Activated CD4-positive, alpha-beta T cell treated with anti-CD3 and anti-CD28 coated beads, Interleukin-2, amount 10 ng/mL, durations not matched to agents 7 days and 5 days (primary cell): ENCODE measurements around the gene DEK. TPM values are rescaled to one million over a fixed set of nuclear protein-coding genes. Genes with fewer than 3 reads are reported as not detected.

Source experiments
- CTCF ChIA-PET: fragments of 350-600 bp; sonication (Branson Sonifier 250); formaldehyde crosslinking; loops from one replicate; lab custom pipeline; 2021; ENCODE audit warnings: antibody characterized with exemption; lab: Charles Lee
- POLR2A ChIA-PET: fragments of 350-600 bp; sonication (Branson Sonifier 250); formaldehyde crosslinking; loops from one replicate; lab custom pipeline; 2021; ENCODE audit warnings: antibody characterized with exemption; lab: Charles Lee
- DNase-seq: peaks from one replicate; pipeline ENCODE4 v3.0.0-alpha.2; 2020
- H3K27ac Mint-ChIP-seq: one replicate; pipeline ENCODE4 v1.8.0; 2021; ENCODE audit warnings: mild to moderate bottlenecking, moderate library complexity, mixed read lengths
- H3K27me3 Mint-ChIP-seq: one replicate; pipeline ENCODE4 v1.8.0; 2021; ENCODE audit warnings: mixed read lengths
- H3K36me3 Mint-ChIP-seq: one replicate; pipeline ENCODE4 v1.8.0; 2021; ENCODE audit warnings: low read depth, mixed read lengths
- H3K4me1 Mint-ChIP-seq: one replicate; pipeline ENCODE4 v1.8.0; 2021; ENCODE audit warnings: mixed read lengths
- H3K4me3 Mint-ChIP-seq: one replicate; pipeline ENCODE4 v1.8.0; 2021; ENCODE audit warnings: mild to moderate bottlenecking, moderate library complexity, mixed read lengths
- H3K9me3 Mint-ChIP-seq: one replicate; pipeline ENCODE4 v1.8.0; 2021; ENCODE audit warnings: mixed read lengths
- total RNA-seq, 2 experiments: library from RNA; stranded (reverse); gene quantifications; one replicate each; pipeline ENCODE4 v1.2.3, GENCODE V29; 2021

DEK gene
- total RNA-seq, 2 experiments from 2014 or later: 246 to 282 TPM

DNA sequence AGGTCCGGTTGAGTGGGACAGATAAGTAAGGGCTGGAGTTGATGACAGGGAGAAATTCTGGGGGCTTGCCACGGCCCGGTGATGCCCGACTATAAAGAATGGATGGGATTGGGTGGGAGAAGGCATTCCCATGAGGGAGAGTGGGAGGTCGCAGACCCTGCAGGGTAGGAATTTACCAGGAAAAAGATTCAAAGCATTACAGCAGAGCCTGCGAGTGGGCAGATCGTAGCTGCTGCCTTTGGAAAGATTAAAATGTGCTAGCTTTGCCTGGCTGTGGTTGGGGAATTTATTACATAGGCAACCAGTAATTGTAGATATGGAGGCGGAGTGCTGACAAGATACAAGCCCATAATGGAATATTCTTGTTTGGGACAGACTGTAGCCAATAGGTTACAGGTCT lies 59.6 kb downstream of the DEK start:
- DNase-seq: no peak
- Mint-ChIP-seq H3K27ac (no peak overlapping the region), H3K4me3 (no peak overlapping the region), H3K36me3 (peaks cover 2% of the 10 kb centered on the region), H3K4me1 (no peaks in the 10 kb centered on the region), H3K27me3 (no peaks in the 10 kb centered on the region), H3K9me3 (no peaks in the 10 kb centered on the region)
- POLR2A ChIA-PET: no interaction called here
- CTCF ChIA-PET: interaction anchor here (1.0 to 1.1 kb wide), 2 partner anchors 12 to 45 kb away, joined by 3 read pairs; no protein-coding TSS in a partner anchor

DNA sequence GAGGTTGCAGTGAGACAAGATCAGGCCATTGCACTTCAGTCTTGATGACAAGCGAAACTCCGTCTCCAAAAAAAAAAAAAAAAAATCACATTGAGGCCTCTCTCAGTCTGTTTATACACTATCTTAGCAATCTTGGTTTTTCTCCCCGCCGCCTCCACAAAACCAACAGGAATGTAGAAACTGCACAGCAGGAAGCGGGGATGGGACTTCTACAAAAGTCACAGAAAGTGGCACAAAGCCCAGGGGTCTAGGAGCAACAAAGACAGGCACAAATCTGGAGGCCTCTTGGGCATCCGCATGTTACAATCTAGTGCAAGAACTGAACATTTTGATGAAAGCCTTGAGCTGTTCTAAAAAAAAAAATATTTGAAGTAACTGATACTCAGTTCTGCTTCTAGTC lies 60.5 kb downstream of the DEK start:
- CTCF ChIA-PET: interaction anchor here (0.9 kb wide), 1 partner anchor 13 kb away, joined by 3 read pairs; no protein-coding TSS in a partner anchor
- POLR2A ChIA-PET: no interaction called here
- Mint-ChIP-seq H3K27ac (no peak overlapping the region), H3K36me3 (peaks cover 2% of the 10 kb centered on the region), H3K9me3 (no peaks in the 10 kb centered on the region), H3K27me3 (no peaks in the 10 kb centered on the region), H3K4me1 (no peaks in the 10 kb centered on the region), H3K4me3 (no peak overlapping the region)
- DNase-seq: no peak

DNA sequence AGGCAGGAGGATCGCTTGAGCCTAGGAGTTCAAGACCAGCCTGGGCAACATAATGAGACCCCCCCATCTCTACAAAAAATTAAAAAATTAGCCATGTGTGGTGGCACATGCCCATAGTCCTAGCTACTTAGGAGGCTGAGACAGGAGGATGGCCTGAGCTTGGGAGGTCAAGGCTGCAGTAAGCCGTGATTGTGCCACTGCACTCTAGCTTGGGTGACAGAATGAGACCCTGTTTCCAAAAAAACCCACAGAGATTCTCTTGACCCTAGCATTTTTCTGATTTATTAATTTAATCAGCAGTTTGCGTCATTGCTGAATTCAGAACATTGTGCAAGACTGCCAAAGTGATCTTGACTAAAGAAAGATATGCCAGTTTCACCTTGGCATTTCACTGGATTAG lies 72.3 kb downstream of the DEK start:
- Mint-ChIP-seq H3K27me3 (no peaks in the 10 kb centered on the region), H3K4me1 (no peaks in the 10 kb centered on the region), H3K4me3 (no peak overlapping the region), H3K9me3 (no peaks in the 10 kb centered on the region), H3K36me3 (no peaks in the 10 kb centered on the region), H3K27ac (no peak overlapping the region)
- ChIA-PET POLR2A (interaction anchor here (0.5 kb wide), 1 partner anchor 15 kb away, joined by 3 read pairs; no protein-coding TSS in a partner anchor), CTCF (interaction anchor here (1.3 kb wide), 1 partner anchor 11 kb away, joined by 3 read pairs; no protein-coding TSS in a partner anchor)
- DNase-seq: no peak

DNA sequence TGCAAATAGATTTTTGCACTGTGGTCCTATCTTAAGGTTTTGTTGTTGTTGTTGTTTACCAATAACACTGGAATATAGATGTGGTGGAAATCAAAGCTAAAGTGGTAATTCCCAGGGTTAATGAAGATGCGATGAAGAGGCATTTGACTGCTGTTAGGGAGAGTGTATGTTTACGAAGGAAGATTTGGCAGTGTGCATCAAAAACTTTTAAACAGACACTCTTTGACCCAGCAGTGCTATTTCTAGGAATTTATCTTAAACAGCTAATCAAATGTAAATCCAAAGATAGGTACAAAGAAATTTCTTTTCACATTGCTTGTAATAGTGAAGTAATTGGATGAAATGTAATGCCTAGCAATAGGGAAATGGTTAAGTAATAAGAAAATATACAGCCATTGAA lies 75.1 kb downstream of the DEK start:
- Mint-ChIP-seq H3K4me3 (no peak overlapping the region), H3K36me3 (no peaks in the 10 kb centered on the region), H3K27ac (no peak overlapping the region), H3K9me3 (no peaks in the 10 kb centered on the region), H3K27me3 (no peaks in the 10 kb centered on the region), H3K4me1 (peaks cover 3% of the 10 kb centered on the region)
- no peak for DNase-seq
- CTCF ChIA-PET: interaction anchor here (0.7 kb wide), 1 partner anchor 948 kb away, joined by 4 read pairs; no protein-coding TSS in a partner anchor
- POLR2A ChIA-PET: no interaction called here

DNA sequence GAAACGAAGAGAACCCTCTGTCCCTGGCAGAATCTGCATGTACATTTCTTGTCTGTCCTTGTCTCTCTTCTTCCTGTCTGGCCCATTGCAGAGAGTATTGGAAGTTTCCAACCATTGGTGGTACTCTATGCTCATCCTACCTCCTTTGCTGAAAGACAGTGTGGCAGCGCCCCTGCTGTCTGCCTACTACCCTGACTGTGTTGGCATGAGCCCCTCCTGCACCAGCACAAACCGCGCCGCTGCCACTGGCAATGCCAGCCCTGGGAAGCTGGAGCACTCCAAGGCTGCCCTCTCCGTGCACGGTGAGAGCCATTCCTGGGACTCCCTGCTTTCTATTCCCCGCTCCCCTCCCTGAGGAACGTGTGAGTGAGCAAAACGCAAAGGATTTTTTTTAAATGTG lies 76.6 kb downstream of the DEK start:
- no peak for DNase-seq
- Mint-ChIP-seq H3K4me1 (peaks cover 3% of the 10 kb centered on the region), H3K4me3 (no peak overlapping the region), H3K36me3 (no peaks in the 10 kb centered on the region), H3K27me3 (no peaks in the 10 kb centered on the region), H3K27ac (no peak overlapping the region), H3K9me3 (no peaks in the 10 kb centered on the region)
- POLR2A ChIA-PET: no interaction called here
- CTCF ChIA-PET: no interaction called here

DNA sequence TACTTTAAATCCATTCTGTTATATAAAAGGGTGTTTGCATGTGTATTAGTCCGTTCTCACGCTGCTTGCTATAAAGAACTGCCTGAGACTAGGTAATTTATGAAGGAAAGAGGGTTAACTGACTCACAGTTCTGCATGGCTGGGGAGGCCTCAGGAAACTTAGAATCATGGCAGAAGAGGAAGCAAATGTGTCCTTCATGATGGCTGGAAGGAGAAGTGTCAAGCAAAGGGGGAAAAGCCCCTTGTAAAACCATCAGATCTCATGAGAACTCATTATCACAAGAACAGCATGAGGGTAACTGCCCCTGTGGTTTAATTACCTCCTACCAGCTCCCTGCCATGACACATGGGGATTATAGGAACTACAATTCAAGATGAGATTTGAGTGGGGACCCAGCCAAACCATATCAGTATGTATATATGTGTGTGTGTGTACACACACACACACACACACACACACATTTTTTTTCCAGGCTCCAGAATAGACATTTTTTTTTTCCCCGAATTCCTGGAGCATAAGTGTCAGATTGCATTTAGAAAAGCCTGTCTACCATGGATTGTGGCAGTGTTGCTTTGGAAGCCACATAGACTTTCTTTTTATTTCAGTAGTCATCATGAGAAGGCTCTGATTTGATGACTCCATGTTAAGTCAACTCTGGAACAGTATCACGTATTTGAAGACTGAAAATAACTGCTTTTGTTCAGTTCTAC lies 77.6 kb downstream of the DEK start:
- ChIA-PET CTCF (no interaction called here), POLR2A (no interaction called here)
- Mint-ChIP-seq H3K4me1 (peaks cover 3% of the 10 kb centered on the region), H3K36me3 (no peaks in the 10 kb centered on the region), H3K27me3 (no peaks in the 10 kb centered on the region), H3K9me3 (no peaks in the 10 kb centered on the region), H3K27ac (no peak overlapping the region), H3K4me3 (no peak overlapping the region)
- no peak for DNase-seq

DNA sequence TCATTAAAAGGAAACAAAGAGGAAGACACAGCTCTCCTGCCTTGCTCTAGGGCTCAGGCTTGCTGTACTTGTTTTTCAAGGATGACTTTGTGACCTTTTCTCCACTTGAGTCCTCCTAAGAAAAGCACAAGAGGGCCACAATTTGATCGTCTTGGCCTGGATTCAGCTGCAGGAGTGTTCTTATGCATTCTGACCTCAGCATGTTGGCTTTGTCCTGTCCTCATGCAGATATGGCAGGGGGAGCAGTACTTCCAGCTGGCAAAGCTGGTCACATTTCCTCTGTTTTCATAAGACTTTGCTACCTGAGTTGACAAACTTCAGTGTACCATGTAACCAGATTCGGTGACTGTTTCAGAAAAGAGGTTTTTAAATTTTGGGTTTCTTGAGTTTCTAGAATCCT lies 78.3 kb downstream of the DEK start:
- Mint-ChIP-seq H3K27ac (no peak overlapping the region), H3K4me3 (no peak overlapping the region), H3K36me3 (no peaks in the 10 kb centered on the region), H3K27me3 (no peaks in the 10 kb centered on the region), H3K4me1 (peaks cover 3% of the 10 kb centered on the region), H3K9me3 (no peaks in the 10 kb centered on the region)
- DNase-seq: no peak
- ChIA-PET CTCF (no interaction called here), POLR2A (no interaction called here)

DNA sequence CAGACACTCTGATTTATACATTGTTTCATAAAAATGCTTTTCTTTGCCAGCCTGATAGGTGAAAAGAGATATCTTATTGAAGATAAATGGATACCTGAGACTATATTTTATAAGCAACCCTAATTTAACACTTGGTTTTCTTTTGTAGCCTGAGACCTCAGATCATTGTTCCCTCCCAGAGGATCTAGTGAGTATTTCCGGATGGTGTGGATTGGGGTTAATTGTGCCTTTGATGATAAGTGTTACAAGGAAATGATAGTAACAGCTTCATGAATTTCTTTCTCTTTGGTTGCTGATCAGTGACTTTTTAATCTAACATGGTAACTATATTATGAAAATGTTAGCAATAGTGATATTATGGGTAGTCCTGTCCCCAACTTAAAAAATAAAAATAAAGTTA lies 78.7 kb downstream of the DEK start:
- Mint-ChIP-seq H3K4me1 (peaks cover 3% of the 10 kb centered on the region), H3K9me3 (no peaks in the 10 kb centered on the region), H3K4me3 (no peak overlapping the region), H3K27ac (no peak overlapping the region), H3K36me3 (peaks cover 3% of the 10 kb centered on the region), H3K27me3 (no peaks in the 10 kb centered on the region)
- ChIA-PET POLR2A (no interaction called here), CTCF (no interaction called here)
- no peak for DNase-seq

DNA sequence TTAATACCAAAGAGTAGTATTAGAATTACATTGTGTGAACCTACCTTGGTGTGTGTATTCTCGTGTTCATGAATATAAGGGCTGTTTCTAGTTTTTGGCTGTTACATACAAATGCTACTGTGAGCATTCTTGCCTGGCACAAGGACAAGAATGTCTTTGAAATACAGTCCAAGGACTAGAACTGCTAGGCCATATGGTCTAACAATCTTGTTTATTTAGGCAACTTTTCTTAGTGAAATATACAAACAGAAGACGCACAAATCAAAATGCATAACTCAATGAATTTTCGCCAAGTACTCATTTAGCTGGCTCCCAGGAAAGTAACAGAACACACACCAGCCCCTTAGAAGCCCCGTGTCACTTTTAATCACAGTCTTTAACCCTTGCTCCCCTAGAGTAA lies 80.6 kb downstream of the DEK start:
- CTCF ChIA-PET: no interaction called here

DNA sequence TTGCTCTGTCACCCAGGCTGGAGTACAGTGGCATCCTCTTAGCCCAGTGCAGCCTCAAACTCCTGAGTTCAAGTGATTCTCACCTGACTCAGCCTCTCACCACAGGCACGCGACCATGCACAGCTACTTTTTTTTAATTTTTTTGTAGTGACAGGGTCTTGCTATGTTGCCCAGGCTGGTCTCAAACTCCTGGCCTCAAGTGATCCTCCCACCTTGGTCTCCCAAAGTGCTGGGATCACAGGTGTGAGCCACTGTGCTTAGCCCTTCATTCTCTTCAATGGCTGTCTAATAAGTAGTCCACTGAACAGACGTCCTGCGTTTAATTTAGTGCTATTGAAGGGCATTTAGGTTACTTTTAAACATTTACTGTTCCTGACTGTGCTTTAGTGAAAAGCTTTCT lies 81.8 kb downstream of the DEK start:
- Mint-ChIP-seq H3K4me1 (peaks cover 6% of the 10 kb centered on the region), H3K27me3 (no peaks in the 10 kb centered on the region), H3K9me3 (no peaks in the 10 kb centered on the region), H3K36me3 (peaks cover 11% of the 10 kb centered on the region), H3K27ac (no peak overlapping the region), H3K4me3 (no peak overlapping the region)
- ChIA-PET POLR2A (no interaction called here), CTCF (no interaction called here)
- DNase-seq: no peak

More for the DNA sequence above, 80.6 kb downstream of the DEK start:
- Mint-ChIP-seq H3K27ac (no peak overlapping the region), H3K4me3 (no peak overlapping the region), H3K36me3 (peaks cover 8% of the 10 kb centered on the region), H3K27me3 (no peaks in the 10 kb centered on the region), H3K9me3 (no peaks in the 10 kb centered on the region), H3K4me1 (peaks cover 3% of the 10 kb centered on the region)
- no peak for DNase-seq
- POLR2A ChIA-PET: no interaction called here

DNA sequence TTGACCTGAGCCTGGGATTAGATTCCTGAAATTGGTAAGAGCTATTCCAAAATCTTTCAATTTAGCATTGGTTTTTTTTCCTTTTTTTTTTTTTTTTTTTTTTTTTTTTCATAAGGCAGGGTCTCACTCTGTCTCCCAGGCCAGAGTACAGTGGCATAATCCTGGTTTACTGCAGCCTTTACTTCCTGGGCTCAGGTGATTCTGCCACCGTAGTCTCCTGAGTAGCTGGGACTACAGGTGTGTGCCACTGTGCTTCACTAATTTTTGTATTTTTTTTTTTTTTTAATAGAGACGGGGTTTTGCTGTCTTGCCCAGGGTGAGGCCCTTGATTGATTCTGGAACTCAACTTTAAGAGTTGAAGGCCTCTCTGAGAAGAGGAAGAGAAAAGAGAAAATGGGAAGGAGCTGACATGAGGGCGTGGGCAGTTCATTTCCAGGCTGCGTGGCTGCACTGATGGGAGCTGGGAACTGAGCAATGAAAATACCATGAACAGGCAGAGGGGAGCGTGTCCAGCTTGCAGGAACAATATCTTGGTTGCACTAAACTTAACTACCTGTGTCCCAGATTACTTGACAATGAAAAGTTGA lies 84.5 kb downstream of the DEK start:
- ChIA-PET CTCF (interaction anchor here (0.7 to 1.1 kb wide), 2 partner anchors 11 to 23 kb away, joined by 3 read pairs; no protein-coding TSS in a partner anchor), POLR2A (no interaction called here)
- Mint-ChIP-seq H3K9me3 (peaks cover 7% of the 10 kb centered on the region), H3K4me1 (peaks cover 3% of the 10 kb centered on the region), H3K27ac (no peak overlapping the region), H3K36me3 (peaks cover 27% of the 10 kb centered on the region), H3K4me3 (no peak overlapping the region), H3K27me3 (no peaks in the 10 kb centered on the region)
- DNase-seq: no peak

DNA sequence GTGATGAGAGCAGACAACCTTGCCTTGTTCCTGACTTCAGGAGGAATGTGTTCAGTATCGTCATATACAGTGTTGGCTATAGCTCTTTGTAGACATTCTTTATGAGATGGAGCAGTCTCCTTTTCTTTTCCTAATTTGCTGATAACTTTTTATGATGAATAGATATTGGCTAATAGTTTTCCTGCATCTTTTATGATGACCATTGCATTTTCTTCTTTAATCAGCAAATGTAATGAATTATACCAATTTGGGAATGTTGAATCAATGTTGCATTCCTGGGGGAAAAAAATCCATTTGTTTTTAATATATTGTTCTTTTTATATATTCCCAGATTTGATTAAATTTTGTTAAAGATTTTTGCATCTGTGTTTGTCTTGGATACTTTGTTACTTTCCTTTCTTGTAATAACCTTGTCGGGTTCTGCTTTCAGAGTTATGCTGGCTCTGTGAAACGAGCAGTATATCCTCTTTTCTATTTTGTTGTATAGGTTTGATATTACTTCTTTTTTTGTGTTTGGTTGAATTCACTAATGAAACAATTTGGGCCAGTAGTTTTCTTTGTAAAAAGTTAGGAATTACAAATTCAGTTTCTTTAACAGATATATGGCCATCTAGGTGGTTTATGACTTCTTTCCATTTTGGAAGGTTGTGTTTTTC lies 85.2 kb downstream of the DEK start:
- peaks cover 3% of the 10 kb centered on the region for H3K4me1 Mint-ChIP-seq
- no peak overlapping the region for H3K4me3 Mint-ChIP-seq
- H3K36me3 Mint-ChIP-seq: peaks cover 27% of the 10 kb centered on the region
- CTCF ChIA-PET: no interaction called here
- DNase-seq: no peak
- H3K27ac Mint-ChIP-seq: no peak overlapping the region
- H3K27me3 Mint-ChIP-seq: no peaks in the 10 kb centered on the region
- POLR2A ChIA-PET: no interaction called here
- H3K9me3 Mint-ChIP-seq: peaks cover 7% of the 10 kb centered on the region

DNA sequence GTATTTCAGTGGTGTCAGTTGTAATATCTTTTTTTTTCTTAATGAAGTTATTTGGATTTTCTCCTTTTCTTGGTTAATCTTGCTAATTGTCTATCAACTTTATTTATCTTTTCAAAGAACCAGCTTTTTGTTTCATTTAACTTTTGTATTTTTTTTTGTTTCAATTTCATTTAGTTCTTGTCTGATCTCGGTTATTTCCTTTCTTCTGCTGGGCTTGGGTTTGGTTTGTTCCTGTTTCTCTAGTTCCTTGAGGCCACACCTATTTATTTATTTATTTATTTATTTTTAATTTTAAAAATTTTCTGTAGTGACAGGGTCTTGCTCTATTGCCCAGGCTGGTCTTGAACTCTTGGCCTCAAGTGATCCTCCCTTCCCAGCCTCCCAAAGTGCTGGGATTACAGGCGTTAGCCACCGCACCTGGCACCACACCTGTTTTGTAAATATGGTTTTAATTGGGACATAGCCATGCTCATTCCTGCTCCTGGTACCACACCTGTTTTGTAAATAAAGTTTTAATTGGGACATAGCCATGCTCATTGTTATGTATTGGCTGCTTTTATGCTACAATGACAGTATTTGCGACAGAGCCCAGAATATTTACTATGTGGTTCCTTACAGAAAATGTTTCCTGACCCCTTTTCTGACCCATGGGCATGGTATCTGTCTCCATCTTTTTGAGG lies 86.9 kb downstream of the DEK start:
- no peak overlapping the region for H3K27ac Mint-ChIP-seq
- peaks cover 7% of the 10 kb centered on the region for H3K9me3 Mint-ChIP-seq
- POLR2A ChIA-PET: no interaction called here
- peaks cover 29% of the 10 kb centered on the region for H3K36me3 Mint-ChIP-seq
- H3K27me3 Mint-ChIP-seq: no peaks in the 10 kb centered on the region
- CTCF ChIA-PET: no interaction called here
- H3K4me1 Mint-ChIP-seq: peaks cover 3% of the 10 kb centered on the region
- no peak for DNase-seq
- no peak overlapping the region for H3K4me3 Mint-ChIP-seq
